Mesenchymal stem cell (in vitro differentiated cells and primary cell): Measurements from ENCODE around the gene SH3BP2.

Source experiments
- DNase-seq: peaks from one replicate; pipeline ENCODE4 v3.0.0-alpha.2; 2013
- H2AFZ ChIP-seq: one replicate; pipeline ENCODE4 v1.6.1; 2013; ENCODE audit warnings: low read depth, mild to moderate bottlenecking, control low read depth, inconsistent platforms, low read length, moderate library complexity
- H2AK5ac ChIP-seq: 2 replicates; pipeline ENCODE4 v1.6.1; 2013; ENCODE audit warnings: low read length, moderate library complexity, mild to moderate bottlenecking, inconsistent platforms; ENCODE audit not compliant: severe bottlenecking
- H2BK120ac ChIP-seq: one replicate; pipeline ENCODE4 v1.6.1; 2013; ENCODE audit warnings: low read depth, mild to moderate bottlenecking, inconsistent platforms, low read length, moderate library complexity
- H2BK12ac ChIP-seq, 2 experiments: one replicate each; pipeline ENCODE4 v1.6.1; 2013; ENCODE audit warnings: inconsistent platforms in 2 of 2, low read length in 2 of 2, mild to moderate bottlenecking in 2 of 2, moderate library complexity in 2 of 2, control low read depth in 1 of 2
- H2BK15ac ChIP-seq: one replicate; pipeline ENCODE4 v1.6.1; 2013; ENCODE audit warnings: mild to moderate bottlenecking, low read depth, inconsistent platforms; ENCODE audit not compliant: poor library complexity, severe bottlenecking
- H2BK5ac ChIP-seq: 2 replicates; pipeline ENCODE4 v1.6.1; 2013; ENCODE audit warnings: low read depth, mild to moderate bottlenecking, low read length, control low read depth, inconsistent platforms; ENCODE audit not compliant: poor library complexity, severe bottlenecking
- H3K14ac ChIP-seq, 2 experiments: one replicate each; pipeline ENCODE4 v1.6.1; 2013; ENCODE audit warnings: inconsistent platforms in 2 of 2, low read length in 2 of 2, control low read depth in 1 of 2, mild to moderate bottlenecking in 1 of 2, moderate library complexity in 1 of 2
- H3K18ac ChIP-seq, 2 experiments: one replicate each; pipeline ENCODE4 v1.6.1; 2013; ENCODE audit warnings: inconsistent platforms in 2 of 2, low read length in 2 of 2, control low read depth in 1 of 2, low read depth in 1 of 2, mild to moderate bottlenecking in 1 of 2
- H3K23ac ChIP-seq, 2 experiments: one replicate each; pipeline ENCODE4 v1.6.1; 2013; ENCODE audit warnings: inconsistent platforms in 2 of 2, low read length in 2 of 2, mild to moderate bottlenecking in 2 of 2, moderate library complexity in 2 of 2, control low read depth in 1 of 2
- H3K27ac ChIP-seq: 2 replicates; pipeline ENCODE4 v1.5.1; 2013; ENCODE audit warnings: mild to moderate bottlenecking, moderate library complexity, low read length, control low read depth, inconsistent platforms; ENCODE audit not compliant: poor library complexity, severe bottlenecking
- H3K27me3 ChIP-seq, 2 experiments: 2 replicates each; pipeline versions ENCODE4 v1.6.1 to v1.7.0; 2013; ENCODE audit warnings: low read length in 2 of 2, mild to moderate bottlenecking in 2 of 2, moderate library complexity in 2 of 2, control low read depth in 1 of 2, inconsistent platforms in 1 of 2; ENCODE audit not compliant: control insufficient read depth in 1 of 2, insufficient read depth in 1 of 2
- H3K36me3 ChIP-seq, 2 experiments: 2 replicates each; pipeline versions ENCODE4 v1.6.1 to v1.7.0; 2013; ENCODE audit warnings: low read length in 2 of 2, control low read depth in 1 of 2, inconsistent platforms in 1 of 2, low read depth in 1 of 2, mild to moderate bottlenecking in 1 of 2; ENCODE audit not compliant: insufficient read depth in 2 of 2, control insufficient read depth in 1 of 2
- H3K4ac ChIP-seq, 2 experiments: one replicate each; pipeline ENCODE4 v1.6.1; 2013; ENCODE audit warnings: inconsistent platforms in 2 of 2, low read length in 2 of 2, mild to moderate bottlenecking in 2 of 2, moderate library complexity in 2 of 2, control low read depth in 1 of 2, low read depth in 1 of 2
- H3K4me1 ChIP-seq: 2 replicates; pipeline ENCODE4 v1.6.1; 2013; ENCODE audit warnings: low read depth, low read length, control low read depth; ENCODE audit not compliant: control insufficient read depth, insufficient read depth
- H3K4me2 ChIP-seq: 2 replicates; pipeline ENCODE4 v1.6.1; 2013; ENCODE audit warnings: low read length, mild to moderate bottlenecking, inconsistent platforms; ENCODE audit not compliant: poor library complexity, severe bottlenecking
- H3K4me3 ChIP-seq, 2 experiments: 2 replicates each; pipeline versions ENCODE4 v1.5.1 to v1.7.0; 2013; ENCODE audit warnings: low read length in 2 of 2, mild to moderate bottlenecking in 2 of 2, control low read depth in 1 of 2, low read depth in 1 of 2; ENCODE audit not compliant: insufficient read depth in 1 of 2
- H3K79me1 ChIP-seq: replicated peaks from 2 replicates; pipeline ENCODE4 v1.6.1; 2013; ENCODE audit warnings: mild to moderate bottlenecking, control low read depth, low read length, inconsistent platforms; ENCODE audit not compliant: poor library complexity, severe bottlenecking
- H3K9ac ChIP-seq: 2 replicates; pipeline ENCODE4 v1.7.0; 2013; ENCODE audit warnings: mild to moderate bottlenecking, low read length, moderate library complexity
- H3K9me3 ChIP-seq: 2 replicates; pipeline ENCODE4 v1.7.0; 2013; ENCODE audit warnings: mild to moderate bottlenecking, low read length; ENCODE audit not compliant: control insufficient read depth
- H4K8ac ChIP-seq: one replicate; pipeline ENCODE4 v1.6.1; 2013; ENCODE audit warnings: inconsistent platforms, mild to moderate bottlenecking, low read length, moderate library complexity
- H4K91ac ChIP-seq: one replicate; pipeline ENCODE4 v1.6.1; 2013; ENCODE audit warnings: mild to moderate bottlenecking, low read length, inconsistent platforms
- WGBS: methylation state at CpG from one replicate; pipeline ENCODE4 v1.1.7; 2013; ENCODE audit warnings: mixed read lengths; 5-methylcytosine and 5-hydroxymethylcytosine counted together

The SH3BP2 gene

DNA sequence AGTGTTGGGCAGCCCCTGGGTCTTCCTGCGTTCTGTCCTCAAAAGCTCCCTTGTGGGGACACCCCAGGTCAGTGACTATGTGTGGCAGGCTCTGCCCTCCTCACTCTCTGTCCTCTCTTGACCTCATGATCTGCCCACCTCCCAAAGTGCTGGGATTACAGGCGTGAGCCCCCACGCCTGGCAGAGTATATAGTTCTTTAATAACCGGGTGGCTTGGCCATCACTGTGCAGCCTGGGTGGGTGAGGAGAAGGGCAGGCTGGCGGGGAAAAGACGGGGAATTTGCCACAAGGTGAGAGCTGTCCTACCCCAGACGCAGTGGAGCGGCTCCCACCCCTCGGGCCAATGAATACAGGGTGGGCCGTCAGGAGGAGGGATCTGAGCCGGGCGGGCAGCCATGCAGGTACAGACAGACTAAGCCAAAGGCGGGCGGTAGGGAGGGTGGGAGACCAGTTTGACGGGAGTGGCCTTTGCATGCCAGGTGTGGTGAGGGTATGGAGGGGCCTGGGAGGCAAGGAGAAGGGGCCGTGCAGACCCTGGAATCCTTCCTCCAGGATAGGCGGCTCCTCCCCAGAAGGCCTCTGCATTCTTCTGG, 2.5 kb downstream of the SH3BP2 start:
- H2BK120ac ChIP-seq, result peak overlapping the region; percentile 83
- peak overlapping the region in 1 of 2 experiments; percentile 38 for H3K14ac ChIP-seq
- no peaks in the 10 kb centered on the region for H3K27me3 ChIP-seq
- peak overlapping the region; percentile 89 for H2AK5ac ChIP-seq
- peak overlapping the region; percentile 22 for H2BK5ac ChIP-seq
- peak overlapping the region in 1 of 2 experiments; percentile 30 for H3K4me3 ChIP-seq
- no peaks in the 10 kb centered on the region for H3K9me3 ChIP-seq
- H3K36me3 ChIP-seq, result peaks cover 0 to 37% of the 10 kb centered on the region in 2 experiments
- H3K4ac ChIP-seq, result peak overlapping the region; percentile 20 to 94
- DNase-seq, result no peak
- peak overlapping the region; percentile 97 to 99 for H3K18ac ChIP-seq
- H4K8ac ChIP-seq, result peak overlapping the region; percentile 92
- no peak overlapping the region for H3K4me2 ChIP-seq
- H3K4me1 ChIP-seq, result peaks cover 71% of the 10 kb centered on the region
- peak overlapping the region; percentile 97 to 99 for H2BK12ac ChIP-seq
- 95% methylated on average over 17 of the region's 17 CpGs for WGBS
- peak overlapping the region; percentile 83 for H2BK15ac ChIP-seq
- peak overlapping the region; percentile 77 for H3K9ac ChIP-seq
- H3K27ac ChIP-seq, result peak overlapping the region; percentile 63
- no peak overlapping the region for H2AFZ ChIP-seq
- H3K23ac ChIP-seq, result no peak overlapping the region
- H4K91ac ChIP-seq, result peak overlapping the region; percentile 83
- peaks cover 1% of the 10 kb centered on the region for H3K79me1 ChIP-seq

DNA sequence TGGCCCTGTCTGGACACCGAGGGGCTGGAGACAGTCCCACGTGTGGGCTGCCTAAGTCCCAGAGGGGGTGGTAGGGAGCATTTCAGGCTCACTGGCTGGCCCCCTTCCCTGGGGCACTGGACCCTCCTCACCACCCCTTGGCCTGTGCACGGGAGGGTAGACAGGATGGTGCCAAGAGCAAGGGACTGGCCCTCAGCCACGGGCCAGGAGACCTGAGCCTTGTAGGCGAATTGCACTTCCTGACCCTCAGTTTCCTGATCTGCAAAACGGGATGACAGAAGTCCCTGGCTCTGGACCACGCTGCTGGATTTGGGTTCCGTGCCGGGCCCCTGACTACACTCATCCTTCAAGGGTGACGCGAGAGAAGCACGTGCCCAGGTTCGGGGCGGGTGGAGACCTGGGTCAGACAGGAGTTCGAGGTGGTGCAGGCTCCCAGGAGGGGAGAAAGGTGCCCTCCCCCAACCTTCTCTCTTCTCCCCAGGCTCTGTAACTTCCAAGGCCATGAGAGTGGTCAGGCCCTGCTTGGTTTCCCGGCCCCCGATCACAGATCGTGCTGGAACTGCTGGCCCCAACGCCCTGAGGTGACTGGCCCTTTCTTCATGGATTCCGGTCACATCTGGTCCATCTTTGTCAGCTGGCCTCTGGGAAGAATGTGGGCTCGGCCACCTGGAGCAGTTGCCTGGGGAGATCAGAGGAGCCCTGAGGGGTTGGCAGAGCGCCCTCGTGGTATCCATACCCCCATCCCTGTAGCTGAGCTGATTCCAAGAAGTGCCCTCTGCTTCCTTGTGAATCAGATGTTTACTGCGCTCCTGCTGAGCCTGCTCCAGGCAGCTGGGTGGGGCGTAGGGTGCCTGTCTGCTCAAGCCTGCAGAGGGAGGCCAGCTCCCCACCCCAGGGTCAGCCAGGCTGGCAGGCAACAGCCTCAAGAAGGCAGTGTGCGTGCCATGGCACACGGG, 3.3 kb downstream of the SH3BP2 start:
- Histone ChIP-seq H3K14ac (peak overlapping the region in 1 of 2 experiments; percentile 38), H3K4me3 (no peak overlapping the region), H2BK120ac (peak overlapping the region; percentile 56)

DNA sequence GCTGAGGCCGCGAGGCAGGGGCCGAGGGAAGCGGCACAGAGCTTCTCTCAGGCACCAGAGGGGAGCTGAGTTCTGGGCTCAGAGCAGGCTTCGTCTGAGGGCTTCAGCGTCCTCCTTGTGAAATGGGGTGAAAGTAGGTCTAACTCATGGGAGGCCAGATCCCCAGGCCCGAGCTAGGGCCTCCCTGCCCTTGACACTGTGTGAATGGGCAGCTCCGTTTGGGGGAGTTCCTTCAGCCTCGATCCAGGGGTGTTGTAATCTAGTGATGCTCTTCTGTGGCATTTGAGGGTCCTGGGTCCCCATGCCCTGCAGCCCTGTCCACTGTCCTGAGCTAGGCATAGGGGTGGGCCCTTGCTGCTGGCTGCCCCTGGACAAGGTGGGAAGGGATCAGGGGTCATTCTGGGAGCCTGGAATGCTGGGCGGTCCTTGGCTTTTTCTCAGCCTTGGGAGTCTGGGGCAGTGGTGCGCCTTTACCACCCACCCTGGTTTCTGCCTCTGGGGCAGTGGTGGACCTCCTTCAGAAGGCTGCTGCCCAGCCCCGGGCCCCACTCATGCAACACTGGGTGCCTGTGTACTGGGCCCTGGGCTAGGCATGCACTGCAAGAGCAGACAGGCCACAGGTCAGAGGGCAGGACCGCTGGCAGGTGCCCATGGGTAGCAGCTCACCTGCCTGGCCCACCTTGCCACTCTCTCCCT, 4.1 kb downstream of the SH3BP2 start:
- Histone ChIP-seq H3K23ac (no peak overlapping the region), H3K79me1 (peaks cover 1% of the 10 kb centered on the region), H4K91ac (peak overlapping the region; percentile 83), H2BK12ac (peak overlapping the region; percentile 44 to 78), H2AFZ (no peak overlapping the region), H4K8ac (peak overlapping the region; percentile 35), H3K9me3 (no peaks in the 10 kb centered on the region), H3K36me3 (peaks cover 0 to 43% of the 10 kb centered on the region in 2 experiments), H2BK5ac (no peak overlapping the region), H3K4me1 (peaks cover 82% of the 10 kb centered on the region), H3K14ac (no peak overlapping the region), H3K27me3 (no peaks in the 10 kb centered on the region), H2BK120ac (peak overlapping the region; percentile 12), H2BK15ac (peak overlapping the region; percentile 29), H3K4me3 (no peak overlapping the region), H3K9ac (no peak overlapping the region), H3K4ac (peak overlapping the region in 1 of 2 experiments; percentile 79), H3K27ac (peak overlapping the region; percentile 63), H2AK5ac (peak overlapping the region; percentile 78), H3K4me2 (peak overlapping the region; percentile 20), H3K18ac (peak overlapping the region; percentile 75 to 85)
- no peak for DNase-seq
- WGBS, result 90% methylated on average over 13 of the region's 13 CpGs

More for the DNA sequence above, 3.3 kb downstream of the SH3BP2 start:
- Histone ChIP-seq H3K4me2 (peak overlapping the region; percentile 20), H3K18ac (peak overlapping the region; percentile 85 to 97), H3K4ac (peak overlapping the region in 1 of 2 experiments; percentile 79), H3K27me3 (no peaks in the 10 kb centered on the region), H3K23ac (no peak overlapping the region), H3K79me1 (peaks cover 1% of the 10 kb centered on the region), H3K27ac (peak overlapping the region; percentile 63), H2BK12ac (peak overlapping the region; percentile 97 to 99), H2AK5ac (peak overlapping the region; percentile 89), H2BK15ac (peak overlapping the region; percentile 17), H4K91ac (peak overlapping the region; percentile 83), H3K36me3 (peaks cover 0 to 41% of the 10 kb centered on the region in 2 experiments), H2AFZ (no peak overlapping the region), H3K9me3 (no peaks in the 10 kb centered on the region), H2BK5ac (peak overlapping the region; percentile 24), H4K8ac (peak overlapping the region; percentile 35), H3K9ac (no peak overlapping the region), H3K4me1 (peaks cover 79% of the 10 kb centered on the region)
- 90% methylated on average over 27 of the region's 27 CpGs for WGBS
- peak; percentile 47 for DNase-seq
